NCI-H345 treated with DMSO at 0.1 percent for 48 hours (cell line): Measurements from ENCODE around the gene CCDC40.
"Not testable (repeated sequence)": the region's sequence is repeated elsewhere in the genome, so short reads cannot be mapped to it uniquely, and the experiment has no call there.

ENCODE experiments used
- DNase-seq: peaks from one replicate; lab custom pipeline; 2025; ENCODE audit not compliant: unreplicated experiment; lab: John Stamatoyannopoulos, UW

The CCDC40 gene

DNA sequence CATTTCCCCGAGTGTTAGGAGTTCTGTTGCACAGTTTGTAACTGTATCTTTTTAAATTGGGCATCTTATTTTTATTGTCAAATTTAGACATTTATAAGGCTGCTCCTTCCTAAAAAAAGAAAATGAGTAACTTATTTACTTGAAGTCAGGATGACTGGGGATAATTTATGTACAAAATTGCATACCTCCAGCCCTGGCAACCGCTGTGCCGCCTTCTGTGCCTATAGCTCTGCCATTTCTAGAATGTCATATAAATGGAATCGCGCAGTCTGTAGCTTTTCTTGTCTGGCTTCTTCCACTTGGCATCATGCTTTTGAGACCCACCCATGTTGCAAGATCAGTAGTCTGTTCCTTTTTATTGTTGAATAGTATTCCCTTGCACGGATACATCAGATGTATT, 36.0 kb downstream of the CCDC40 start:
- no peak for DNase-seq

DNA sequence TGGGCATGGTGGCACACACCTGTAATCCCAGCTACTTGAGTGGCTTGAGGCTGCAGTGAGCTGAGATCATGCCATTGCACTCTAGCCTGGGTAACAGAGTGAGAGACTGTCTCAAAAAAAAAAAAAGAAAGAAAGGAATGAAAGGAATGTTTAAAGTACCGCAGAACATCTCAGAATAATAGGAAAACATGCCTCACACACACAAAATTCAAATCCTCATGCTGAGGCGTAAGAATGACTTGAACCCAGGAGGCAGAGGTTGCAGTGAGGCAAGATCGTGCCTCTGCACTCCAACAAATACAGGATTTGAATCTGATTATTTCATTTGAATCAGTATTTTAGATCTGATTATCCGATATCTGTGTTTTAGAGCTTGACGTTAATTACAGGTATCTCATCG, 43.6 kb downstream of the CCDC40 start:
- DNase-seq = no peak

DNA sequence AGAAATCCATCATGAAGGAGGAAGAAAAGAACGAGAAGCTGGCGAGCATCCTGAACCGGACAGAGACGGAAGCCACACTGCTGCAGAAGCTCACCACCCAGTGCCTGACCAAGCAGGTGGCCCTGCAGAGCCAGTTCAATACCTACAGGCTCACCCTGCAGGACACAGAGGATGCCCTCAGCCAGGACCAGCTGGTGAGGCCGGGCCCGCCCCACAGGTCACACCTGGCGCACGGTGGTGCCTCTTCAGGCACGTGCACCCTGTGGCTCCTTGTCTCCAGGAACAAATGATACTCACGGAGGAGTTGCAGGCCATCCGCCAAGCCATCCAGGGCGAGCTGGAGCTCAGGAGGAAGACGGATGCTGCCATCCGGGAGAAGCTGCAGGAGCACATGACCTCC, 45.2 kb downstream of the CCDC40 start:
- no peak for DNase-seq

DNA sequence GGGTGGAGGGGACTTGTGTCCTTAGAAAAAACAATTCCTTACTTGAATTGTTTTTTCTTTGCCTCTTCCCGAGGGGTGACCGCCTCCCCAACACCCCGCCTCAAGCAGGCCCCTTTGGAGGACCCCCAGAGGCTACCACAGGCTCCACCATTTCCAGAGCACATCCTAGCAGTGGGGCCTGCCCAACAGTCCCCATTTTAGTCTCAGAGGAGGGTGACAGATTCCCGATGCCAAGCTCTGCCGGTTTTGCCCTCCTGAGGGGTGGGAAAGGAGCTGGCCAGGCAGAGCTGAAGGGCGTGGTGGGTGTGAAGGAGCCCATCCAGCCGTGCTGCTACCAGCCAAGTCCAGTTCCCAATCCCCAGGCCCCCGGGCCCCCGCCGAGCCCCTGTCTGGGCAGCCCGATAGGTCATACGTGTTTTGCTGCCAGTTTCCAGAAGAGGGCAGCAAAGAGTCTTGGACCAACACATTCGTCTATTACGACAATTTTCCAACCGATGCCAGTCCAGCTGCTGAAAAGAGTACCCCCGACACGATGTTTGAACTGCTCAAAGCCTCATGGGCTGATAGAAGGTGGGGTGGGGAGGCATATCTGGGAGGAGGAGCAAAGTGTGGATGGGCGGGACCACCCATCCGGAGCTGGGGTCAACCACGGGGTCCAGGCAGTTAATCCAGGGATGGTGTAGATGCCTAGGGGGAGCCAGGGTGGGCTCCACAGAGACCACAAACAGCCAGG, 46.1 kb downstream of the CCDC40 start:
- DNase-seq = peak; percentile 49

DNA sequence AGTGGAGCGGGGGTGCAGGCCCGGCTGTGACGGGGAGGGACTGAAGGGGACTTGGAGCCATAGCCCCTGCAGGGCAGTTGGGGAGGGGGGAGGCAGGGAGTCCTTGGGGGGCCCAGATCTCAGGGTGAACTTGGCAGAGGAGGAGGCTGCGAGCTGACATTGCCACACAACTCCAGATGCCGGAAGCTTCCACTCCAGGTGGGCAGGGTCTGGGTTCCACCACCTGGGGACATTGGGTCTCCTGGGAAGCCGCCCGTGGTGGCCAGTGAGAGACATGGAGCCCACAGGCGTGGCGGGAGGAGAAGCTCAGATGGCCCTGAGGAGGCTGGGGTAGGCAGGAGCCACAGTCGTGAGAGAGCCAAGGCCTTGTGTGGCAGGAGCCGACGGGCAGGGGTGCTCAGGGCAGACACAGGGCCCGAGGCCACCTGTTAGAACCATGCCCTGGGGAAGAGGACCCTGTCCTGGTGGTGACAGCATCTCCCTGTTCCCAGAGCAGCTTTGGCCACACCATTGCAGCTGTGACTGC, 46.8 kb downstream of the CCDC40 start:
- no peak for DNase-seq

DNA sequence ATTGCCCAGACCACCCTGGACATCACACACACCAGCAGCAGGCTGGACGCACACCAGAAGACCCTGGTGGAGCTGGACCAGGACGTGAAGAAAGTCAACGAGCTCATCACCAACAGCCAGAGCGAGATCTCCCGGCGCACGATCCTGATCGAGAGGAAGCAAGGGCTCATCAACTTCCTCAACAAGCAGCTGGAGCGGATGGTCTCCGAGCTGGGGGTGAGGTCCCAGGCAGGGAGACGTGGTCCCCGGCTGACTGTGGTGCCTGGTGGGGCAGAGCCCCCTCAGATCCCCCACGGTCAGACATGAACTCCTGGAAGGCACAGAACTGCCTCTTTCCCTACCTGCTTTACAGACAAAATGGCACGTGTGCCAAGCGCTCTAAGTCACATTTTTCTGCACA, 48.3 kb downstream of the CCDC40 start:
- no peak for DNase-seq

DNA sequence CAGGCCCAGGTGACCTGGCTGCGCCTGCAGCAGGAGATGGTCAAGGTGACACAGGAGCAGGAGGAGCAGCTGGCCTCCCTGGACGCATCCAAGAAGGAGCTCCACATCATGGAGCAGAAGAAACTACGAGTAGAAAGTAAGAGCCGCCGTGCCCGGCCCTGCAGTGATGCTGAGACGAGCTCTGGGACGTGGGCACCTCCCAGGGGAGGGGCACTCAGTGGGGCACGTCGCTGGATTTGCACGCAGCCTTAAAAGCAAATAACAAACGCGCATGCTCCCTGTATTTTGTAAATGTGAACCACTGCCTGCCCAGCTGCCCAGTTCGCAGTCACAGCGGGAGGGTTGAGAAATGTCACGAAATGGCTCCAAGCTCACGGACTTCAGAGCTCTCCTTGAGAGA, 49.6 kb downstream of the CCDC40 start:
- no peak for DNase-seq

DNA sequence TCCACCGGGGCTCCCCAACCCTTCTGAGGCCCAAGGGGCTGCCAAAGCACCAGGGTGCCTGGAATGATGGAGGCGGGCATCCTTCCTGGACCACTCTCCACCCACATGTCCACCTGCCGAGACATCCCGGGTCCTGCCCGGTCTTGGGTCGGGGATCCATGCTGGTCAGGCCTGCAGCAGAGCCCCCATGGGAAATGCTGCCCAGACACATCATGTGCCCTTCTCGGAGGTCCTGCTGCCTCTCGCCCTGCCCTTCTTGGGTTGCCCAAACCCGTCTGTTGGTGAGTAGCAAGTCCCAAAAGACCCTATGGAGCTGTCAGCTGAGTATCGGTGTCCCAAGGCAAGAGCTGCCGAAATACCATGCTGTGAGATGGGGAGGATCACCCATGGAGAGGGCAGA, 50.2 kb downstream of the CCDC40 start:
- no peak for DNase-seq

DNA sequence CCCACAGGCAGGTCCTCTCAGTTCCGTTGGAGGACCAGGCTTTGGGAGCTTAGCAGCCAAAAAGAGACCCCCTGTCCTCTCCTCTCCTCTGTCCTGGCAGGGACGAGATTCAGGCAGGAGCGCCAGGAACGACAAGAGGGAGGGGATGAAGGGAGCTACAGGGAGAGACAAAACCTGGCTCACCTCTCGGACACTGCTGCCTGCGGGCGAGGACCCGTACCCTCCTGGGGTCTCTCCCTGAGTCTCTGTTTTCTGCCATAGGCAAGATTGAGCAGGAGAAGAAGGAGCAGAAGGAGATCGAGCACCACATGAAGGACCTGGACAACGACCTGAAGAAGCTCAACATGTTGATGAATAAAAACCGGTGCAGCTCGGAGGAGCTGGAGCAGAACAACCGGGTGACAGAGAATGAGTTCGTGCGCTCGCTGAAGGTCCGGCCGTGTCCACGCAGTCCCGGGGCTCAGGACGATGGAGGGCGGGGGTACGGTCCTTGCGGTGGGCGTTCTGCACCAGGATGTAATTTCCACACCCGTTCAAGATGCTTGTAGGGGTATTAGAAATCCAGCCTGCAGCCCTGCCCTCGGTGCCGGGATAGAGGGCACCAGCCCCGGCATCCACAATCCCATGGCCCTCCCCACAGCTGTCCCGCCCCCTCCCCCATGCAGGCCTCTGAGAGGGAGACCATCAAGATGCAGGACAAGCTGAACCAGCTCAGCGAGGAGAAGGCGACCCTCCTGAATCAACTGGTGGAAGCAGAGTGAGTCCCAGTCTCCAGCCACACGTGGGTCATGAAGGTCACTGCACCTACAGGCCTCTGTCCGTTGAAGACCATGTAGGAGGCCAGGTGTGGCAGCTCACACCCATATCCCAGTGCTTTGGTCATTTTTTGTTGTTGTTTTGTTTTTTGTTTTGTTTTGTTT, 51.2 kb downstream of the CCDC40 start:
- no peak for DNase-seq

DNA sequence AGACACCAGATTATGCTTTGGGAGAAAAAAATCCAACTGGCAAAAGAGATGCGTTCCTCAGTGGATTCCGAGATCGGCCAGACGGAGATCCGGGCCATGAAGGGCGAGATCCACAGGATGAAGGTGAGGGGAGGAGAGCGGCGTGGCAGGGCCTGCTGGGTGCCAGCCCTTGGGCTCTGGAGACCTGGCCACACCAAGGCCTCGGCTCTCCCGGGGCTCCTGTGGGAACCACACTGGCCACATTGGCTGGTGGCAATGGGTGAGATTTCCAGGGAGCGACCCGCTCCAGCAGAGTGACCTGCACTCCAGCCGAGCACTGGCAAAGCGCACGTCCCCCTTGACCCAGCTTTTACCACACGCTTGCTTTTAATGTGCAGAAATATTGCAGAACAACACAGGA, 53.3 kb downstream of the CCDC40 start:
- no peak for DNase-seq

DNA sequence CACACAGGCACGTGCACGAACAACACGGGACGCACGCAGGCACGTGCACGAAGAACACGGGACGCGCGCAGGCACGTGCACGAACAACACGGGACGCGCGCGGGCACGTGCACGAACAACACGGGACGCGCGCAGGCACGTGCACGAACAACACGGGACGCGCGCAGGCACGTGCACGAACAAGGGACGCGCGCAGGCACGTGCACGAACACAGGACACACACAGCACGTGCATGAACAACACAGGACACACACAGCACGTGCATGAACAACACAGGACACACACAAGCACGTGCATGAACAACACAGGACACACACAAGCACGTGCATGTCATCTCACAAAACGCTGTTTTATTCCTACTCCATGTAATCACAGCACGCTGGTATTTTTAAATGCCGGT, 53.7 kb downstream of the CCDC40 start:
- DNase-seq = not testable (repeated sequence)

DNA sequence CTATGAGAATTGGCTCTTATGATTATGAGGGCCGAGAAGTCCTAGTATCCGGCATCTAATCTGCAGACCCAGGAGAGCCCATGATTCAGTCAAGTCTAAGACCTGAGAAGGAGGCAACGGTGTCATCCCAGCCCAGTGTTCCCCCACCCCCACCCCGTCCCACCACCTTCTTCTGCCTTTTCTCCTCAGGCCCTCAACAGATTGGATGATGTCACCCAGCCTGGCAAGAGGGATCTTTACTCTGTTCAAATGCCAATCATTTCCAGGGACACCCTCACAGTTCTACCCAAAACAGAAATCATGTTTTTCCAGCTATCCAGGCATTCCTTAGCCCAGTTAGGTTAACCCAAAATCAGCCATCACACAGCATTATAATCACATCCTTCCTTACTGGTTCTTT, 54.9 kb downstream of the CCDC40 start:
- no peak for DNase-seq

DNA sequence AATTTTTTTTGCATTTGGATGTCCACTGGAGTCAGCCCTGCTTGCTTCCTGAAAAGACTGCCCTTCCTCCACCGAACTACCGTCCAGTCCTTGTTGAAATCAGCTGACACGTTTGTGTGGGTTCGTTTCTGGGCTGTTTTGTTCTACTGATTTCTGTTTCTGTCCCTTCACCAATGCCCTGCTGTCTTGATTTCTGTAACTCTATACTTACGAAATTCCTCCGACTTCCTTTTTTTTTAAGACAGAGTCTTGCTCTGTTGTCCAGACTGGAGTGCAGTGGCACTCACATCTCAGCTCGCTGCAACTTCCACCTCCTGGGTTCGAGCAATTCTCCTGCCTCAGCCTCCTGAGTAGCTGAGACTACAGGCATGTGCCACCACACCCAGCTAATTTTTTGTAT, 56.5 kb downstream of the CCDC40 start:
- DNase-seq = no peak

DNA sequence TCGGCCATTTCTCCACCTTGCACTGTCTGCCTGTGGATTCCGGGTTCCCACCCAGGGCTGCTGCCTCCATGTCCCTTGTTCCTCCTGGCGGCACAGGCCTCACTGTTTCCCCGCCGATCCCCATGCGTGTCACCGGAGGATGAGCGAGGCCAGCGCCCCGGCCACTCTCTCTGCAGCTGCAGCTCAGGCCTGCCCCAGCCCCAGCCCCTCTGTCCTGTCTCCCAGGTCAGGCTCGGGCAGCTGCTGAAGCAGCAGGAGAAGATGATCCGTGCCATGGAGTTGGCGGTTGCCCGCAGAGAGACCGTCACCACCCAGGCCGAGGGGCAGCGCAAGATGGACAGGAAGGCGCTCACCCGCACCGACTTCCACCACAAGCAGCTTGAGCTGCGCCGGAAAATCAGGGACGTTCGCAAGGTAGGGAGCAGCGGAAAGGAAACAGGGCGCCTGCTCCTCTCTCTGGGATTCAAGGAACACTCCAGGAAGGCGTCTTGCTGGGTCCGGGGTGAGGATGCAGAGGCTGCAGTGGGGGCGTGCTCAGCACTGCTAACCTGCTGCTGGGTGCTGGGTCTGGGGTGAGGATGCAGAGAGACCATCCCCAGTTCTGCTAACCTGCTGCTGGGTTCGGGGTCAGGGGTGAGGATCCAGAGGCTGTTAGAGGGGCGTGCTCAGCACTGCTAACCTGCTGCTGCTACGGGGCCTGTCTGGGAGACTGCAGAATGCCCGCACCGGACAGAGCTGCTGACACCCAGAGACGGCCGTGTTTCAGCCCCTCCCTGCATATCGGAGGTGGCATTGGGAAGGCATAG, 58.8 kb downstream of the CCDC40 start:
- no peak for DNase-seq

DNA sequence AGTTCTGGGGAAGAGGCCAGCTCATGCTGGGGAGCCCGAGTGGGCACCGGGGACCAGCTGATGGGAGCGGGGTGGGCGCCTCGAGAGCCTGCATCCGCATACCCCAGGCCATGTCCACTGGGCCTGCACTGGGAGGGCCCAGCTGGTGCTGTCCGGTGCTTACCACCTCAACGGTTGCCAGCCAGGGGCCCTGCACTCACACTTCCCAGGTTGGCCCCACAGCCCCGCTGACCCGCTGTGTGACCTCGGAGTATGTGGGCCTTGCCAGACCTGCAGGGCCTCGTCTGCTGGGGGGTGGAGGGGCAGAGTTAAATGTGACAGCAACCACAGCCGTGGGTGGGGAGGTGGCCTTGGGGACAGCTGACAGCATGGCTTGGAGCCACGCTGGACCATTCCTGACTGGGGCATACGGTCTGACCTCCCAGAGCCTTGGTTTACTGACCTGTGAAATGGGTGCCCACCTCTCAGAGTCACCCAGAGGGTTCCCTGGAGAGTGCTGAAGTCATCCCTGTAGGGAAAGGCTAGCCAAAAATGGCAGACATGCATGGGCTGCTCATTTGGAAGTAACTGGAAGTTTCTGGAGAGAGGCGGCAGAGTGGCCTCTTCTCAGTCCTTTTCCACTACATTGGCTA, 59.5 kb downstream of the CCDC40 start:
- DNase-seq = no peak

DNA sequence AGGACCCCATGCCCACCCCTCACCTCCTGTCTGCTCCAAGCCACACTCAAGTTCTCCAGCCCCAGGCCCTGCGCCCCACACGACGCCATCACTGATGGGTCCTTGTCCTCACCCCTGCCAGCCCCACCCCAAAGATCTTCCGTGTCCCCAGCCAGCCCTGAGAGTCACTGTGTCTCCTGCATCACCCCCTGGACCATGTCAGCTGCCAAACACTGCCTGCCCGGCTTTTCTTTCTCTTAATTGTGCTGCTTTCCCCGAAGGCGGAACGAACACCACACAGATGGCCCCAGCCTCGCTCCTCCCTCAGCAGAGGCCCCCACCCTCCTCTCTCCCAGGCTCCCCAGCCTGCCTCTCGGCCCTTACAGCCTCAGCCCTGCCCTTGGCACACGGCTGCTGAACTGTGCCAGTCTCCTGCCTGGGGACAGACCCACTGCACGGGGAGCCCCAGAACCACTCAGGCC, 60.1 kb downstream of the CCDC40 start:
- no peak for DNase-seq

DNA sequence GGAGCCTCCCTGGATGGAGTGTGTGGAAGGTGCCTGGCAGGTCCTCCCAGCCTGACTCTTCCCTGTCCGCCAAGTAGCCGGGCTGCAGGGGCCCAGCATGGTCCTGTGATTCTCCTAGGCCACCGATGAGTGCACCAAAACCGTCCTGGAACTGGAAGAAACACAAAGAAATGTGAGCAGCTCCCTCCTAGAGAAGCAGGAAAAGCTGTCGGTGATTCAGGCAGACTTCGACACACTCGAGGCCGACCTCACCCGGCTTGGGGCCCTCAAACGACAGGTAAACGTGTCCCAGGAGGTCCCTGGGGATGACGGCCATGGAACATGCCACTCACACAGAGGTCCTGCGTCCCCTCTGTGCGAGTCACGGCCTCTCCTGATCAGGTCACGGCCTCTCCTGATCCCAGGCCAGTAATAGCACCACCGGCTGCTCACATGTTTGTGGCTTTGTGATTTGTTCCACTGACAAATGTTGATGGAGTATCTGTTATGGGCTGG, 60.7 kb downstream of the CCDC40 start:
- DNase-seq = no peak

DNA sequence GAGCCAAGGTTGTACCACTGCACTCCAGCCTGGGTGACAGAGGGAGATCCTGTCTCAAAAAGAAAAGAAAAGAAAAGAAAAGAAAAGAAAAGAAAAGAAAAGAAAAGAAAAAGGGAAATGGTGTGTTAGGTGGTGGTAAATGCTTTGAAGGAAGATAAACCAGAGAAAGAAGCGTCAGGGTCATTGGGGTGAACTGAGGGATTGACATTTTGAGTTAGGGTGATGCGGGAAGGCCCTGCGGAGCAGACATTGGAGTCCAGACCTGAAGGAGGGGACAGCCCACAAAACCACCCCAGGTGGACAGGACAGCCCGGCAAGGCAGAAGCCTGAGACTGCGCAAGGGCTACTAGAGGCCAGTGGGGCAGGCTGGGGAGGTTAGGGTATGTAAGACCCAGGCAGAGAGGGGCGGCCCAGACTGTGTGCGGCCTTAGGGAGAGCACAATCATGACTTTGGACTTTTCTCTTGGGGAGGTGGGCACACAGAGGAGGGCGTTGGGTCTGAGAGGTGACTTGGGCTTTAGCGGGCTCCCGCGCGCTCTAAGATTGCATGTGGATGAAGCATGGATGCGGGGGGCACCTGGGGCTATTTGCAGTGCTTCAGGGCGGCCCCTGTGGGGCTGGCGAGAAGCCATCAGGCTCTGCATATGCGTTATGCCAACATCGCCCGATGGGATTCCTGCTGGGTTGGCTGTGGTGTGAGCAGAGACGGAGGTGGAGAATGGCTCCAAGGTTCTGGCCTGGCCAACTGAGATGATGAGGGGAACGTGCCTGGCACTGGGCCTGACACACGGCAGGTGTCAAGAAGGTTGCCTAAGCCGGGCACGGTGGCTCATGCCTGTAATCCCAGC, 61.6 kb downstream of the CCDC40 start:
- DNase-seq = no peak

DNA sequence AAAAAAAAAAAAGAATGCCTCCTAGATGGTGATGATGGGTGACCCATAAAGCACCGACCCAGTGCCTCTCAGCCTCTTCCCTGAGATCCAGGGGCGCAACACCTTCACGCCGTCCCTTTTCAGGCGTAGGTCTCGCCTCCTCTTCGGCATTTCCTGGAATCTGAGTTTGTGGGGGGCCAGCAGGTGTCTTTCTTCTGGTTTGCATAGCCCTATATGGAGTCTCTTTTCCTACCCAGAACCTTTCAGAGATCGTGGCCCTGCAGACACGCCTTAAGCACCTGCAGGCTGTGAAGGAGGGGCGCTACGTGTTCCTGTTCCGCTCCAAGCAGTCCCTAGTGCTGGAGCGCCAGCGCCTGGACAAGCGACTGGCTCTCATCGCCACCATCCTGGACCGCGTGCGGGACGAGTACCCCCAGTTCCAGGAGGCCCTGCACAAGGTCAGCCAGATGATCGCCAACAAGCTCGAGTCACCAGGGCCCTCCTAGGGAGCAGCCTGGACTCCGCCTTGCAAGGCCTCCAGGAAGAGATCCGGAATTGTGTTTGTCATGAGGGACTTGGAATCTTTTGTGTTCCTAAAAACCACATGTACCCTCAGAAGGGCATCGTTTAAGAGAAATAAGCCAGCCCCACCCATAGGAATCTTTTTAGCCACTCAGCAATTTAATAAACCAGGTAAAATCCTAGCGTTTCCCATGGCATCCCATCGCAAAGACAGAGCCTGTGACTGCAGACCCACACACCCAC, 63.0 kb downstream of the CCDC40 start:
- DNase-seq = no peak
